Fibroblast of pulmonary artery (primary cell): ENCODE data around the gene HAUS1.
"Not testable (repeated sequence)": the region's sequence is repeated elsewhere in the genome, so short reads cannot be mapped to it uniquely, and the experiment has no call there.

ENCODE experiments used
- DNase-seq: peaks from one replicate; pipeline ENCODE4 v3.0.0-alpha.2; 2010; ENCODE audit warnings: low read depth
- H3K4me3 ChIP-seq: replicated peaks from 2 replicates; pipeline ENCODE4 v1.5.1; 2011; ENCODE audit warnings: low read depth, mild to moderate bottlenecking, control low read depth, low read length, moderate library complexity
- TF ChIP-seq, protein P1 (sequence below): IDR thresholded peaks from 2 replicates; pipeline ENCODE4 v1.5.1; 2011; ENCODE audit warnings: mild to moderate bottlenecking, control low read depth, low read length, inconsistent platforms; ENCODE audit errors: missing control alignments

The HAUS1 gene

DNA sequence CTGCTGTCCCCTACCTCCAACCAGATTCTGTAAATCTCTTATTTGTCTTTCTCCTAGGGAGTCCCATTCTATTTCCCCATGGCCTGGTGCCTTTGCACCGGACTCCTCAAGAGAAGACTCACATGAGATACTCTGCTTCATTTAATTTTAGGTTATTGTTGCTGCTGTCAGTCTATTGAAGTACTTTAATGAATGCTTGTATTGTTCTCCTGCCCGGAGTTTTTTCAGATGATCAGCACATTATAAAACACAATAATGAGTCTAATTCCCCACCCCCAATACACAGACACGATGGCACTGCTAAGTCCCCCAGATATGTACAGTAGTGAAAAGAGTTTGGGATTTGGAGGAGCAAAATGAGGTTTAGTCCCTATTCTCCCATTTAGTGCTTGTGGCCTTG, 58.9 kb downstream of the HAUS1 start:
- no peak for DNase-seq
- TF ChIP-seq, protein P1, sequence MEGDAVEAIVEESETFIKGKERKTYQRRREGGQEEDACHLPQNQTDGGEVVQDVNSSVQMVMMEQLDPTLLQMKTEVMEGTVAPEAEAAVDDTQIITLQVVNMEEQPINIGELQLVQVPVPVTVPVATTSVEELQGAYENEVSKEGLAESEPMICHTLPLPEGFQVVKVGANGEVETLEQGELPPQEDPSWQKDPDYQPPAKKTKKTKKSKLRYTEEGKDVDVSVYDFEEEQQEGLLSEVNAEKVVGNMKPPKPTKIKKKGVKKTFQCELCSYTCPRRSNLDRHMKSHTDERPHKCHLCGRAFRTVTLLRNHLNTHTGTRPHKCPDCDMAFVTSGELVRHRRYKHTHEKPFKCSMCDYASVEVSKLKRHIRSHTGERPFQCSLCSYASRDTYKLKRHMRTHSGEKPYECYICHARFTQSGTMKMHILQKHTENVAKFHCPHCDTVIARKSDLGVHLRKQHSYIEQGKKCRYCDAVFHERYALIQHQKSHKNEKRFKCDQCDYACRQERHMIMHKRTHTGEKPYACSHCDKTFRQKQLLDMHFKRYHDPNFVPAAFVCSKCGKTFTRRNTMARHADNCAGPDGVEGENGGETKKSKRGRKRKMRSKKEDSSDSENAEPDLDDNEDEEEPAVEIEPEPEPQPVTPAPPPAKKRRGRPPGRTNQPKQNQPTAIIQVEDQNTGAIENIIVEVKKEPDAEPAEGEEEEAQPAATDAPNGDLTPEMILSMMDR = no peak
- no peak overlapping the region for H3K4me3 ChIP-seq

DNA sequence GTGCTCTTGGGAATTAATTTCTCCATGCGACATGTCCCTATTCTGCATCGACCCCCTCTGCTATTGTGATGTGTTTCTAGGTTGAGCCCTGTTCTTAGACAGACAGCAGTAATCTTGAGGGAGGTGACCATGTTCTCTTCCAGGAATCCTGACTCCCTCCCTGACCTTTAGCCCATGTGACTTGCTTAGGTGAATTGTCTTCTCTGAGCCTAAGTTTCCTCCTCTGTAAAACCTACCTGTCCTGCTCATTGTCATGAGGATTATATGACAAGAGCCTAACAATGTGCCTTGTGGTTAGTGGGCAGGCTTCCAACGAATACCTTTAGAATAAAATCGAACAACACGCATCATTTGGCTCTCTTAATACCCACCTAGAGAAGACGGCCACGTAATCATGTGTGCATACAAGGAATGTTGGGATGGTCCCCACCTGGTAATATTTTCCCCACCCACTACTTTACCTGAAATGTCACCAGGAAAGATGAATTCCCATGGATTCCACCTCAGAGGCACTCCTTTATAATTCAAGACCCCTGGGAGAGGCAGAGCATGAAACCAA, 59.8 kb downstream of the HAUS1 start:
- DNase-seq = no peak
- TF ChIP-seq, protein P1 = no peak
- no peak overlapping the region for H3K4me3 ChIP-seq

DNA sequence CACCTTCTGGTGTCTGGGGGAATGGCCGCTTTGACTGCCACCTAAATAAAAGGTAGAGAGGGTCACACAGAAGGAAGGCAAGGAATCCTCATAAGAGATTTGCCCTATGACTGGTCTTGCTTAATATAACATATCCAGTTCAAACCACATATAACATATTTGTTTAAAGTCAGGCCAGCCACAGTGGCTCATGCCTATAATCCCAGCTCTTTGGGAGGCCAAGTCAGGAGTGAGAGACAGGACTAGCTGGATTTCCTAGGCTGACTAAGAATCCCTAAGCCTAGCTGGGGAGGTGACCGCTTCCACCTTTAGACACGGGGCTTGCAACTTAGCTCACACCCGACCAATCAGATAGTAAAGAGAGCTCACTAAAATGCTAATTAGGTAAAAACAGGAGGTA, 60.3 kb downstream of the HAUS1 start:
- not testable (repeated sequence) for H3K4me3 ChIP-seq, DNase-seq

DNA sequence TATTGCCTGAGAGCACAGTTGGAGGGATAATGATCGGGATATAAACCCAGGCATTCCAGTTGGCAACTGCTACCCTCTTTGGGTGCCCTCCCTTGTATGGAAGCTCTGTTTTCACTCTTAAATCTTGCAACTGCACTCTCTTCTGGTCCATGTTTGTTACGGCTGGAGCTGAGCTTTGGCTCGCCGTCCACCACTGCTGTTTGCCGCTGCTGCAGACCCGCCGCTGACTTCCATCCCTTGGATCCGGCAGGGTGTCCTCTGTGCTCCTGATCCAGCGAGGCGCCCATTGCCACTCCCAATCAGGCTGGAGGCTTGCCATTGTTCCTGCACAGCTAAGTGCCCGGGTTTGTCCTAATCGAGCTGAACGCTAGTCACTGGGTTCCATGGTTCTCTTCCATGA, 60.7 kb downstream of the HAUS1 start:
- TF ChIP-seq, protein P1 = no peak
- no peak for DNase-seq
- no peak overlapping the region for H3K4me3 ChIP-seq

DNA sequence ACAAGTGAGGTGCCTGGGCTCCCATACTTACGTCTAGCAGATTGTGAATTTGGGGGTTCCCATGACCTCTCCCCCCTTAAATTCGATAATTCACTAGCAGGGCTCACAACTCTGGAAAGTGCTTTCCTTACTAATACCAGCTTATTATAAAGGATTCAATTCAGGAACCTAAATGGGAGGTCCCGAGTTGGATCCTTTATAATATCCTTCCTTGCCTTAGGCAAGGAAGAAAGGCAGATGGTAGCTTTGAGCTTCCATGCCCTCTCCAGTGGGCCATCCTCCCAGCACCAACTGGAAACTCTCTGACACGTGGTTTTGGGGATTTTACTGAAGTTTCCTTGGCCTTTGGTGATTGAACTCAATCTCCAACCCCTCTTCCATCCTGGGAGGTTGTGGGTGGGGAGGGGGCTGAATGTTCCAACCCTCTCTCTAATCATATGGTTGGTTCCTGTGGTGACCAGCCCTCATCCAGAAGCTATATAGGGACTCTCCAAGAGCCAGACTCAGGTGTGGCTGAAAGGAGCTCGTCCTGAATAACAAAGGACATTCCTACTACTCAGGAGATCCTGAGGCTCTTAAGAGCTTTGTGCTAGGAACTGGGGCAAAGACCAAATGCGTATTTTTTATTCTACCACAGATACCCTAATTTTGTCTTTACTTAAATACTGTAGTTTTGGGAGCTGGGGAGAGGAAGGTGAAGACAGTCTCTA, 62.2 kb downstream of the HAUS1 start:
- TF ChIP-seq, protein P1 = no peak
- H3K4me3 ChIP-seq = no peak overlapping the region
- DNase-seq = no peak

DNA sequence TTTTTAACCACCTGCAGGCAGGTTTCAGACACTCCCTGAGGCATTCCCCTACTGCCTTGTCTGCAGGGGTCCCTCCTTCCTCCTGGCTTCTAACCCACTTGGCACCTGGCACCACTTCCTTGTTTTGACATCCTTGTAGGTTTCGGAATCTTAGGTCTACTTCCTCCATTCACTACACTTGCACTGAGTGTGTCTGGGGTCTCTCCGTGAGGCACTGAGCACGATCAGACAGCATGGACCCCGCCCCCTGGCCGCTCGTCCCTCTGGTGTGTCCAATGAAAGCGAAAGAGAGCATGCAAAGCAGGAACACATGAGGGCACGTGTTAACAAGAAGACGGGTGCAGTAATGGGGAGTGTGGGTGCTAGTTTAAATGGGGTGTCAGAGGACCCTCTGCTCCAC, 63.8 kb downstream of the HAUS1 start:
- DNase-seq = no peak
- TF ChIP-seq, protein P1 = no peak
- H3K4me3 ChIP-seq = no peak overlapping the region

DNA sequence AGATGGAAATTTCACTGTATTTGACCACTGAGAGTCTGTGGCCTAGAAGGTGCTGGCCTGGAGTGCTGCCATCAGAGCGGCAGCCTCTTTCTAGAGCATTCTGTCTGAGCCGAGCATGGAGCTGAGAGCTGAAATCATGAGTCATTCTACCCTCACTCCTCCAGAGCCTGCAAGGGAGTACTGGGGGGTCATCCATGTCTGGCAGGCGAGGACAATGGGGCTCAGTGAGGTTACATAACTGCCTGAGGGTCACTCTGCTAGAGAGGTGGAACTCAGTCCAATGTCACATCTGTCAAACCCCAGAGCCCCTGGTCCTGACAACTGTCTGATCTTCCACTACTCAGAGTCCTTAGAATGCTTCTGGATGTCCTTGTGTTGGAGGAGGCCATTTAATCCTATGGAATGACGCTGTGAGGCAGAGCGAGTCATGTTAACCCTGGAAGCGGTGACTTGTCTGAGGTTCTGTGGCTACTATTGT, 65.3 kb downstream of the HAUS1 start:
- TF ChIP-seq, protein P1 = no peak
- DNase-seq = peak; percentile 75
- H3K4me3 ChIP-seq = no peak overlapping the region
